Measurements from ENCODE around the gene HMX1.

GRCh38 chr4:8912506-8912905 lies 40.9 kb upstream of the HMX1 start:
- TF ChIP-seq JUNB (IDR thresholded peaks at IDR 0.05; ENCODE audit: unreplicated experiment) (no peak), POLR2AphosphoS5 (IDR thresholded peaks at IDR 0.05; ENCODE audit: low read depth) (no peak), CTCF (conservative IDR thresholded peaks at IDR 0.05; ENCODE audit: low read depth in 2 of 2) (no peak)
